CMK (cell line): Measurements from ENCODE around the gene RASGRF2.

ENCODE experiments used
- DNase-seq: peaks from one replicate; pipeline ENCODE4 v3.0.0-alpha.2; 2010; ENCODE audit warnings: low read depth

The RASGRF2 gene

GRCh38 chr5:80959768-80960442 is at the start of gene RASGRF2:
RASGRF2 (plus strand) TSS chr5:80960363; CDS start chr5:80960739, 376 bp downstream.
- no peak for DNase-seq

- no peak for DNase-seq
Observed at GRCh38 chr5:80912479-80912878, 47.7 kb upstream of the RASGRF2 start.

GRCh38 chr5:80915716-80916115 is 44.4 kb upstream of the RASGRF2 start:
- no peak for DNase-seq

- no peak for DNase-seq
Observed at GRCh38 chr5:80916676-80917075, 43.5 kb upstream of the RASGRF2 start.

GRCh38 chr5:80917631-80918030 is 42.5 kb upstream of the RASGRF2 start:
- DNase-seq: no peak

GRCh38 chr5:80919678-80920196 is 40.4 kb upstream of the RASGRF2 start:
- no peak for DNase-seq

- no peak for DNase-seq
Observed at GRCh38 chr5:80920333-80920732, 39.8 kb upstream of the RASGRF2 start.

- DNase-seq: no peak
Observed at GRCh38 chr5:80921026-80921425, 39.1 kb upstream of the RASGRF2 start.

- no peak for DNase-seq
Observed at GRCh38 chr5:80925931-80926330, 34.2 kb upstream of the RASGRF2 start.

GRCh38 chr5:80926536-80926935 is 33.6 kb upstream of the RASGRF2 start:
- DNase-seq: no peak

GRCh38 chr5:80926979-80927656 is 33.0 kb upstream of the RASGRF2 start:
- no peak for DNase-seq

- no peak for DNase-seq
Observed at GRCh38 chr5:80928073-80928472, 32.1 kb upstream of the RASGRF2 start.

- DNase-seq: no peak
Observed at GRCh38 chr5:80930940-80931339, 29.2 kb upstream of the RASGRF2 start.

GRCh38 chr5:80931411-80931810 is 28.8 kb upstream of the RASGRF2 start:
- no peak for DNase-seq

GRCh38 chr5:80933036-80933435 is 27.1 kb upstream of the RASGRF2 start:
- no peak for DNase-seq

GRCh38 chr5:80934751-80935150 is 25.4 kb upstream of the RASGRF2 start:
- DNase-seq: no peak

GRCh38 chr5:80935811-80936385 is 24.3 kb upstream of the RASGRF2 start:
- no peak for DNase-seq

- no peak for DNase-seq
Observed at GRCh38 chr5:80936881-80937280, 23.3 kb upstream of the RASGRF2 start.

GRCh38 chr5:80937584-80938356 is 22.4 kb upstream of the RASGRF2 start:
- no peak for DNase-seq

GRCh38 chr5:80941496-80941895 is 18.7 kb upstream of the RASGRF2 start:
- no peak for DNase-seq

GRCh38 chr5:80951366-80951765 is 8.8 kb upstream of the RASGRF2 start:
- DNase-seq: no peak

GRCh38 chr5:80953587-80953986 is 6.6 kb upstream of the RASGRF2 start:
- no peak for DNase-seq
